ENCODE results near the gene SLC2A11.

The SLC2A11 gene

GRCh38 chr22:23841736-23842445 is 15.8 kb upstream of the SLC2A11 start:
- peaks cover 0 to 26% of the 10 kb centered on the region in 2 donors for H3K4me1 ChIP-seq (ENCODE audit: control insufficient read depth in 1 of 2, insufficient read depth in 2 of 2, low read length in 2 of 2)
- H3K4me3 ChIP-seq (ENCODE audit: low read depth in 1 of 2, low read length in 2 of 2): no peak overlapping the region
- H3K9me3 ChIP-seq (ENCODE audit: control insufficient read depth in 1 of 2, low read length in 2 of 2): no peaks in the 10 kb centered on the region
- H3K27ac ChIP-seq (ENCODE audit: low read length): no peak overlapping the region
- no peaks in the 10 kb centered on the region for H3K36me3 ChIP-seq (ENCODE audit: control insufficient read depth in 1 of 2, insufficient read depth in 2 of 2, low read length in 2 of 2)
- H3K27me3 ChIP-seq (ENCODE audit: low read depth, low read length): no peaks in the 10 kb centered on the region

- no peak overlapping the region for H3K27ac ChIP-seq (ENCODE audit: low read length)
- no peaks in the 10 kb centered on the region for H3K9me3 ChIP-seq (ENCODE audit: control insufficient read depth in 1 of 2, low read length in 2 of 2)
- H3K36me3 ChIP-seq (ENCODE audit: control insufficient read depth in 1 of 2, insufficient read depth in 2 of 2, low read length in 2 of 2): no peaks in the 10 kb centered on the region
- no peaks in the 10 kb centered on the region for H3K27me3 ChIP-seq (ENCODE audit: low read depth, low read length)
- H3K4me3 ChIP-seq (ENCODE audit: low read depth in 1 of 2, low read length in 2 of 2): no peak overlapping the region
- H3K4me1 ChIP-seq (ENCODE audit: control insufficient read depth in 1 of 2, insufficient read depth in 2 of 2, low read length in 2 of 2): peaks cover 0 to 26% of the 10 kb centered on the region in 2 donors
These were observed 15.1 kb upstream of the SLC2A11 start for GRCh38 chr22:23842599-23842998.

- Histone ChIP-seq H3K4me1 (ENCODE audit: control insufficient read depth in 1 of 2, insufficient read depth in 2 of 2, low read length in 2 of 2) (peaks cover 0 to 11% of the 10 kb centered on the region in 2 donors), H3K27ac (ENCODE audit: low read length) (no peak overlapping the region)
These were observed 12.9 kb upstream of the SLC2A11 start for GRCh38 chr22:23844739-23845202.

GRCh38 chr22:23845265-23846080 is 12.2 kb upstream of the SLC2A11 start:
- H3K36me3 ChIP-seq (ENCODE audit: control insufficient read depth in 1 of 2, insufficient read depth in 2 of 2, low read length in 2 of 2): no peaks in the 10 kb centered on the region
- H3K9me3 ChIP-seq (ENCODE audit: control insufficient read depth in 1 of 2, low read length in 2 of 2): no peaks in the 10 kb centered on the region
- no peak overlapping the region for H3K4me3 ChIP-seq (ENCODE audit: low read depth in 1 of 2, low read length in 2 of 2)
- H3K27me3 ChIP-seq (ENCODE audit: low read depth, low read length): no peaks in the 10 kb centered on the region
- H3K27ac ChIP-seq (ENCODE audit: low read length): no peak overlapping the region
- peaks cover 0 to 10% of the 10 kb centered on the region in 2 donors for H3K4me1 ChIP-seq (ENCODE audit: control insufficient read depth in 1 of 2, insufficient read depth in 2 of 2, low read length in 2 of 2)

More at GRCh38 chr22:23844739-23845202, 12.9 kb upstream of the SLC2A11 start:
- Histone ChIP-seq H3K4me3 (ENCODE audit: low read depth in 1 of 2, low read length in 2 of 2) (no peak overlapping the region), H3K27me3 (ENCODE audit: low read depth, low read length) (no peaks in the 10 kb centered on the region), H3K9me3 (ENCODE audit: control insufficient read depth in 1 of 2, low read length in 2 of 2) (no peaks in the 10 kb centered on the region), H3K36me3 (ENCODE audit: control insufficient read depth in 1 of 2, insufficient read depth in 2 of 2, low read length in 2 of 2) (no peaks in the 10 kb centered on the region)

- no peak overlapping the region for H3K27ac ChIP-seq (ENCODE audit: low read length)
- no peaks in the 10 kb centered on the region for H3K36me3 ChIP-seq (ENCODE audit: control insufficient read depth in 1 of 2, insufficient read depth in 2 of 2, low read length in 2 of 2)
- no peaks in the 10 kb centered on the region for H3K9me3 ChIP-seq (ENCODE audit: control insufficient read depth in 1 of 2, low read length in 2 of 2)
- no peaks in the 10 kb centered on the region for H3K27me3 ChIP-seq (ENCODE audit: low read depth, low read length)
- H3K4me1 ChIP-seq (ENCODE audit: control insufficient read depth in 1 of 2, insufficient read depth in 2 of 2, low read length in 2 of 2): peaks cover 0 to 10% of the 10 kb centered on the region in 2 donors
- no peak overlapping the region for H3K4me3 ChIP-seq (ENCODE audit: low read depth in 1 of 2, low read length in 2 of 2)
These were observed 11.6 kb upstream of the SLC2A11 start for GRCh38 chr22:23846081-23846469.

- Histone ChIP-seq H3K4me3 (ENCODE audit: low read depth in 1 of 2, low read length in 2 of 2) (no peak overlapping the region), H3K4me1 (ENCODE audit: control insufficient read depth in 1 of 2, insufficient read depth in 2 of 2, low read length in 2 of 2) (peaks cover 0 to 10% of the 10 kb centered on the region in 2 donors), H3K9me3 (ENCODE audit: control insufficient read depth in 1 of 2, low read length in 2 of 2) (no peaks in the 10 kb centered on the region), H3K36me3 (ENCODE audit: control insufficient read depth in 1 of 2, insufficient read depth in 2 of 2, low read length in 2 of 2) (no peaks in the 10 kb centered on the region), H3K27ac (ENCODE audit: low read length) (no peak overlapping the region), H3K27me3 (ENCODE audit: low read depth, low read length) (no peaks in the 10 kb centered on the region)
These were observed 10.3 kb upstream of the SLC2A11 start for GRCh38 chr22:23847310-23847920.

- H3K9me3 ChIP-seq (ENCODE audit: control insufficient read depth in 1 of 2, low read length in 2 of 2): no peaks in the 10 kb centered on the region
- H3K4me1 ChIP-seq (ENCODE audit: control insufficient read depth in 1 of 2, insufficient read depth in 2 of 2, low read length in 2 of 2): peaks cover 0 to 10% of the 10 kb centered on the region in 2 donors
- H3K27ac ChIP-seq (ENCODE audit: low read length): no peak overlapping the region
- H3K27me3 ChIP-seq (ENCODE audit: low read depth, low read length): no peaks in the 10 kb centered on the region
- no peak overlapping the region for H3K4me3 ChIP-seq (ENCODE audit: low read depth in 1 of 2, low read length in 2 of 2)
- H3K36me3 ChIP-seq (ENCODE audit: control insufficient read depth in 1 of 2, insufficient read depth in 2 of 2, low read length in 2 of 2): no peaks in the 10 kb centered on the region
These were observed 9.4 kb upstream of the SLC2A11 start for GRCh38 chr22:23847991-23848864.

- H3K9me3 ChIP-seq (ENCODE audit: control insufficient read depth in 1 of 2, low read length in 2 of 2): no peaks in the 10 kb centered on the region
- H3K27me3 ChIP-seq (ENCODE audit: low read depth, low read length): no peaks in the 10 kb centered on the region
- no peak overlapping the region for H3K4me3 ChIP-seq (ENCODE audit: low read depth in 1 of 2, low read length in 2 of 2)
- no peak overlapping the region for H3K27ac ChIP-seq (ENCODE audit: low read length)
- H3K4me1 ChIP-seq (ENCODE audit: control insufficient read depth in 1 of 2, insufficient read depth in 2 of 2, low read length in 2 of 2): peaks cover 0 to 10% of the 10 kb centered on the region in 2 donors
- H3K36me3 ChIP-seq (ENCODE audit: control insufficient read depth in 1 of 2, insufficient read depth in 2 of 2, low read length in 2 of 2): no peaks in the 10 kb centered on the region
These were observed 8.4 kb upstream of the SLC2A11 start for GRCh38 chr22:23849009-23850006.

- H3K4me3 ChIP-seq (ENCODE audit: low read depth in 1 of 2, low read length in 2 of 2): no peak overlapping the region
- no peaks in the 10 kb centered on the region for H3K9me3 ChIP-seq (ENCODE audit: control insufficient read depth in 1 of 2, low read length in 2 of 2)
- H3K27ac ChIP-seq (ENCODE audit: low read length): no peak overlapping the region
- H3K27me3 ChIP-seq (ENCODE audit: low read depth, low read length): no peaks in the 10 kb centered on the region
- no peaks in the 10 kb centered on the region for H3K36me3 ChIP-seq (ENCODE audit: control insufficient read depth in 1 of 2, insufficient read depth in 2 of 2, low read length in 2 of 2)
- H3K4me1 ChIP-seq (ENCODE audit: control insufficient read depth in 1 of 2, insufficient read depth in 2 of 2, low read length in 2 of 2): peaks cover 0 to 2% of the 10 kb centered on the region in 2 donors
These were observed 7.5 kb upstream of the SLC2A11 start for GRCh38 chr22:23850136-23850611.

Measured in muscle layer of duodenum (tissue), 2 donors.